Left renal cortex interstitium (tissue), 4 donors: ENCODE data around the gene NDE1. TPM values are rescaled to one million over a fixed set of nuclear protein-coding genes. Genes with fewer than 3 reads are reported as not detected.
"Not testable (repeated sequence)": the region's sequence is repeated elsewhere in the genome, so short reads cannot be mapped to it uniquely, and the experiment has no call there.

Experiments
- DNase-seq, 4 donors: peaks; one replicate each; pipeline ENCODE4 v3.0.0-alpha.2; 2013; ENCODE audit warnings: low read depth in 4 of 4, low spot score in 2 of 4, missing footprints in 1 of 4
- polyA plus RNA-seq, 4 donors: library from polyadenylated mRNA; unstranded; fragments of 120-200 nt; gene quantifications; one replicate each; pipeline ENCODE4 v1.2.1, GENCODE V29; 2013; ENCODE audit not compliant: insufficient read length in 4 of 4

NDE1 gene
- polyA plus RNA-seq, 4 donors, result 36.1 to 49.9 (median 41.7) TPM

- DNase-seq, result no peak
Observed at GRCh38 chr16:15618392-15618791, 31.7 kb upstream of the NDE1 start.

- DNase-seq, result no peak
Observed at GRCh38 chr16:15620611-15621195, 29.3 kb upstream of the NDE1 start.

GRCh38 chr16:15621456-15621855 is 28.6 kb upstream of the NDE1 start:
- no peak for DNase-seq

GRCh38 chr16:15621889-15622288 is 28.2 kb upstream of the NDE1 start:
- DNase-seq, result no peak

GRCh38 chr16:15631730-15632409 is 18.2 kb upstream of the NDE1 start:
- no peak for DNase-seq

GRCh38 chr16:15635926-15636325 is 14.1 kb upstream of the NDE1 start:
- no peak for DNase-seq

GRCh38 chr16:15636392-15636873 is 13.6 kb upstream of the NDE1 start:
- no peak for DNase-seq

- DNase-seq, result no peak
Observed at GRCh38 chr16:15639061-15639568, 10.9 kb upstream of the NDE1 start.

GRCh38 chr16:15640966-15641365 is 9.1 kb upstream of the NDE1 start:
- no peak for DNase-seq

- no peak for DNase-seq
Observed at GRCh38 chr16:15641753-15642556, 8.1 kb upstream of the NDE1 start.

- DNase-seq, result peak in 1 of 4 donors; percentile 33
Observed at GRCh38 chr16:15642557-15643047, 7.4 kb upstream of the NDE1 start.

- peak; percentile 80 to 92 (median 87) for DNase-seq
Observed at GRCh38 chr16:15643048-15643945, 6.7 kb upstream of the NDE1 start, which contains the start of gene MARF1. TSS of gene MARF1 (minus strand) at chr16:15643154. CDS start at chr16:15639233, 3,921 bp downstream.

- no peak for DNase-seq
Observed at GRCh38 chr16:15643946-15644250, 6.1 kb upstream of the NDE1 start.

- DNase-seq, result no peak
Observed at GRCh38 chr16:15644267-15644961, 5.6 kb upstream of the NDE1 start.

- DNase-seq, result not testable (repeated sequence)
Observed at GRCh38 chr16:15644962-15645465, 5.0 kb upstream of the NDE1 start.

GRCh38 chr16:15646557-15647293 is 3.3 kb upstream of the NDE1 start:
- not testable (repeated sequence) for DNase-seq

- DNase-seq, result no peak
Observed at GRCh38 chr16:15647294-15648014, 2.6 kb upstream of the NDE1 start.

GRCh38 chr16:15648135-15648730 is 1.8 kb upstream of the NDE1 start:
- no peak for DNase-seq
